Measurements from ENCODE around the gene GNAQ. TPM values are rescaled to one million over a fixed set of nuclear protein-coding genes. Genes with fewer than 3 reads are reported as not detected.

The GNAQ gene
- 14.3 and 29.7 TPM in 2 replicates for total RNA-seq (2014; rRNA removed; shearing (Covaris generic))

DNA sequence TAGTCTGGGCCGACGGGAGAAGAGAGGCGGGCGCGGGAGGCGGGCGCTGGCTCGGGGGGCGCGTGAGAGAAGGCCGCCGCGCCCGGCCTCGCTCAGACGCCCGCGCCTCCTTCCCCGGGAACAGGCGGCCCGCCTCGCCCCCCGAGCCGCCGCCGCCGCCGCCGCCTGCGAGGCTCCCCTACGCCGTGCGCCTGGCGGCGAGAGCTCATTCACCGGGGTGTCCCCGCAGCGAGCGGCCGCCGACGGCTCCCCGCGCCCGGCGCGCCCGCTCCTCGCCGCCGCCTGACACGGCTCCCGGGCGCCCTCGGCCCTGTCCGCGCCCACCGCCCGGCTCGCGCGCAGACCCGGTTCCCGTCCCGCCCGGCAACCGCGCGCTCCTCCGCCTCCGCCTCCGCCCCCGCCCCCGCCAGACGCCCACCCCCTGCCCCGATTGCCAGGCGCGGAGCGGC, at the start of gene GNAQ:
Gene GNAQ (minus strand): TSS at position 368 of the 449 bp plus-strand sequence. CDS start 576 bp downstream, outside the sequence.

Other genes with a start within 250 kb of the GNAQ start
- 29.9 and 31.7 TPM in 2 replicates for gene CEP78, start 204.3 kb upstream of the GNAQ start, total RNA-seq (2014; rRNA removed; shearing (Covaris generic))

All from A375 (cell line).